ENCODE data around the gene CCDC73. TPM values are rescaled to one million over a fixed set of nuclear protein-coding genes. Genes with fewer than 3 reads are reported as not detected.

The CCDC73 gene
- total RNA-seq, 2 experiments from 2014 or later: not detected

GRCh38 chr11:32575070-32575469 lies 219.4 kb downstream of the CCDC73 start:
- Mint-ChIP-seq H3K27me3 (peaks cover 9% of the 10 kb centered on the region), H3K9me3 (no peaks in the 10 kb centered on the region), H3K4me3 (no peak overlapping the region), H3K4me1 (ENCODE audit: low read depth) (no peaks in the 10 kb centered on the region), H3K27ac (no peak overlapping the region), H3K36me3 (no peaks in the 10 kb centered on the region)
- POLR2A ChIA-PET: no interaction called here
- DNase-seq: no peak
- intact Hi-C loops (cut with micrococcal nuclease): no loop called here
- CTCF ChIA-PET: no interaction called here

GRCh38 chr11:32574421-32574820 lies 220.0 kb downstream of the CCDC73 start:
- DNase-seq: no peak
- CTCF ChIA-PET: no interaction called here
- intact Hi-C loops (cut with micrococcal nuclease): no loop called here
- Mint-ChIP-seq H3K9me3 (no peaks in the 10 kb centered on the region), H3K4me3 (no peak overlapping the region), H3K27me3 (peaks cover 9% of the 10 kb centered on the region), H3K36me3 (no peaks in the 10 kb centered on the region), H3K4me1 (ENCODE audit: low read depth) (no peaks in the 10 kb centered on the region), H3K27ac (no peak overlapping the region)
- POLR2A ChIA-PET: no interaction called here

GRCh38 chr11:32573228-32573627 lies 221.2 kb downstream of the CCDC73 start:
- ChIA-PET POLR2A (no interaction called here), CTCF (no interaction called here)
- DNase-seq: no peak
- H3K9me3 Mint-ChIP-seq: no peaks in the 10 kb centered on the region
- peaks cover 9% of the 10 kb centered on the region for H3K27me3 Mint-ChIP-seq
- H3K4me3 Mint-ChIP-seq: no peak overlapping the region
- H3K27ac Mint-ChIP-seq: no peak overlapping the region
- H3K4me1 Mint-ChIP-seq (ENCODE audit: low read depth): no peaks in the 10 kb centered on the region
- H3K36me3 Mint-ChIP-seq: no peaks in the 10 kb centered on the region
- intact Hi-C loops (cut with micrococcal nuclease): no loop called here

- Mint-ChIP-seq H3K27me3 (peaks cover 11% of the 10 kb centered on the region), H3K9me3 (no peaks in the 10 kb centered on the region), H3K27ac (no peak overlapping the region), H3K36me3 (no peaks in the 10 kb centered on the region), H3K4me3 (no peak overlapping the region), H3K4me1 (ENCODE audit: low read depth) (peaks cover 6% of the 10 kb centered on the region)
- intact Hi-C loops (cut with micrococcal nuclease): no loop called here
- CTCF ChIA-PET: no interaction called here
- no peak for DNase-seq
- POLR2A ChIA-PET: no interaction called here
These were observed 223.4 kb downstream of the CCDC73 start for GRCh38 chr11:32571039-32571438.

- intact Hi-C loops (cut with micrococcal nuclease): no loop called here
- H3K27me3 Mint-ChIP-seq: peaks cover 11% of the 10 kb centered on the region
- ChIA-PET CTCF (no interaction called here), POLR2A (no interaction called here)
- H3K36me3 Mint-ChIP-seq: no peaks in the 10 kb centered on the region
- no peak overlapping the region for H3K27ac Mint-ChIP-seq
- no peaks in the 10 kb centered on the region for H3K9me3 Mint-ChIP-seq
- no peak overlapping the region for H3K4me3 Mint-ChIP-seq
- DNase-seq: no peak
- peaks cover 6% of the 10 kb centered on the region for H3K4me1 Mint-ChIP-seq (ENCODE audit: low read depth)
These were observed 225.1 kb downstream of the CCDC73 start for GRCh38 chr11:32569313-32569881.

- H3K4me1 Mint-ChIP-seq (ENCODE audit: low read depth): peaks cover 6% of the 10 kb centered on the region
- intact Hi-C loops (cut with micrococcal nuclease): no loop called here
- no peak for DNase-seq
- no peak overlapping the region for H3K4me3 Mint-ChIP-seq
- H3K27me3 Mint-ChIP-seq: peaks cover 11% of the 10 kb centered on the region
- ChIA-PET CTCF (interaction anchor here (0.8 kb wide), 1 partner anchor 17 kb away, joined by 3 read pairs; the partner anchor contains the start of gene EIF3M), POLR2A (no interaction called here)
- H3K9me3 Mint-ChIP-seq: no peaks in the 10 kb centered on the region
- H3K27ac Mint-ChIP-seq: no peak overlapping the region
- H3K36me3 Mint-ChIP-seq: no peaks in the 10 kb centered on the region
These were observed 227.3 kb downstream of the CCDC73 start for GRCh38 chr11:32567154-32567553.

GRCh38 chr11:32566517-32566916 lies 227.9 kb downstream of the CCDC73 start:
- H3K4me3 Mint-ChIP-seq: no peak overlapping the region
- H3K4me1 Mint-ChIP-seq (ENCODE audit: low read depth): peaks cover 6% of the 10 kb centered on the region
- no peaks in the 10 kb centered on the region for H3K36me3 Mint-ChIP-seq
- intact Hi-C loops (cut with micrococcal nuclease): no loop called here
- peaks cover 10% of the 10 kb centered on the region for H3K27me3 Mint-ChIP-seq
- ChIA-PET CTCF (no interaction called here), POLR2A (no interaction called here)
- no peak for DNase-seq
- H3K9me3 Mint-ChIP-seq: no peaks in the 10 kb centered on the region
- H3K27ac Mint-ChIP-seq: no peak overlapping the region

- Mint-ChIP-seq H3K9me3 (no peaks in the 10 kb centered on the region), H3K27me3 (peaks cover 2% of the 10 kb centered on the region), H3K27ac (no peak overlapping the region), H3K4me1 (ENCODE audit: low read depth) (peaks cover 6% of the 10 kb centered on the region), H3K36me3 (no peaks in the 10 kb centered on the region), H3K4me3 (no peak overlapping the region)
- no peak for DNase-seq
- ChIA-PET CTCF (no interaction called here), POLR2A (no interaction called here)
- intact Hi-C loops (cut with micrococcal nuclease): no loop called here
These were observed 230.9 kb downstream of the CCDC73 start for GRCh38 chr11:32563600-32563959.

- CTCF ChIA-PET: no interaction called here
- POLR2A ChIA-PET: no interaction called here
- H3K9me3 Mint-ChIP-seq: no peaks in the 10 kb centered on the region
- no peak for DNase-seq
- H3K4me3 Mint-ChIP-seq: no peak overlapping the region
- no peaks in the 10 kb centered on the region for H3K36me3 Mint-ChIP-seq
- H3K27ac Mint-ChIP-seq: no peak overlapping the region
- H3K4me1 Mint-ChIP-seq (ENCODE audit: low read depth): peaks cover 6% of the 10 kb centered on the region
- peaks cover under 1% of the 10 kb centered on the region for H3K27me3 Mint-ChIP-seq
- intact Hi-C loops (cut with micrococcal nuclease): no loop called here
These were observed 231.4 kb downstream of the CCDC73 start for GRCh38 chr11:32562839-32563599.

GRCh38 chr11:32561835-32562234 lies 232.6 kb downstream of the CCDC73 start:
- ChIA-PET CTCF (no interaction called here), POLR2A (no interaction called here)
- no peak for DNase-seq
- Mint-ChIP-seq H3K4me1 (ENCODE audit: low read depth) (peaks cover 4% of the 10 kb centered on the region), H3K9me3 (no peaks in the 10 kb centered on the region), H3K27me3 (no peaks in the 10 kb centered on the region), H3K36me3 (no peaks in the 10 kb centered on the region), H3K4me3 (no peak overlapping the region), H3K27ac (no peak overlapping the region)
- intact Hi-C loops (cut with micrococcal nuclease): no loop called here

GRCh38 chr11:32555895-32556294 lies 238.6 kb downstream of the CCDC73 start:
- ChIA-PET POLR2A (no interaction called here), CTCF (interaction anchor here (0.6 kb wide), 1 partner anchor 74 kb away, joined by 4 read pairs; no protein-coding TSS in a partner anchor)
- H3K36me3 Mint-ChIP-seq: no peaks in the 10 kb centered on the region
- no peaks in the 10 kb centered on the region for H3K4me1 Mint-ChIP-seq (ENCODE audit: low read depth)
- H3K9me3 Mint-ChIP-seq: no peaks in the 10 kb centered on the region
- no peak for DNase-seq
- no peak overlapping the region for H3K27ac Mint-ChIP-seq
- H3K27me3 Mint-ChIP-seq: peaks cover 14% of the 10 kb centered on the region
- no peak overlapping the region for H3K4me3 Mint-ChIP-seq
- intact Hi-C loops (cut with micrococcal nuclease): no loop called here

- H3K36me3 Mint-ChIP-seq: no peaks in the 10 kb centered on the region
- intact Hi-C loops (cut with micrococcal nuclease): no loop called here
- no peaks in the 10 kb centered on the region for H3K9me3 Mint-ChIP-seq
- no peaks in the 10 kb centered on the region for H3K4me1 Mint-ChIP-seq (ENCODE audit: low read depth)
- ChIA-PET POLR2A (no interaction called here), CTCF (no interaction called here)
- H3K27me3 Mint-ChIP-seq: peaks cover 16% of the 10 kb centered on the region
- no peak overlapping the region for H3K4me3 Mint-ChIP-seq
- no peak overlapping the region for H3K27ac Mint-ChIP-seq
- no peak for DNase-seq
These were observed 239.4 kb downstream of the CCDC73 start for GRCh38 chr11:32555091-32555490.

Data from activated CD4-positive, alpha-beta memory T cell treated with anti-CD3 and anti-CD28 coated beads for 36 hours (primary cell).